ENCODE measurements around the gene IMMT.
"Not testable (repeated sequence)": the region's sequence is repeated elsewhere in the genome, so short reads cannot be mapped to it uniquely, and the experiment has no call there.

Gene IMMT

DNA sequence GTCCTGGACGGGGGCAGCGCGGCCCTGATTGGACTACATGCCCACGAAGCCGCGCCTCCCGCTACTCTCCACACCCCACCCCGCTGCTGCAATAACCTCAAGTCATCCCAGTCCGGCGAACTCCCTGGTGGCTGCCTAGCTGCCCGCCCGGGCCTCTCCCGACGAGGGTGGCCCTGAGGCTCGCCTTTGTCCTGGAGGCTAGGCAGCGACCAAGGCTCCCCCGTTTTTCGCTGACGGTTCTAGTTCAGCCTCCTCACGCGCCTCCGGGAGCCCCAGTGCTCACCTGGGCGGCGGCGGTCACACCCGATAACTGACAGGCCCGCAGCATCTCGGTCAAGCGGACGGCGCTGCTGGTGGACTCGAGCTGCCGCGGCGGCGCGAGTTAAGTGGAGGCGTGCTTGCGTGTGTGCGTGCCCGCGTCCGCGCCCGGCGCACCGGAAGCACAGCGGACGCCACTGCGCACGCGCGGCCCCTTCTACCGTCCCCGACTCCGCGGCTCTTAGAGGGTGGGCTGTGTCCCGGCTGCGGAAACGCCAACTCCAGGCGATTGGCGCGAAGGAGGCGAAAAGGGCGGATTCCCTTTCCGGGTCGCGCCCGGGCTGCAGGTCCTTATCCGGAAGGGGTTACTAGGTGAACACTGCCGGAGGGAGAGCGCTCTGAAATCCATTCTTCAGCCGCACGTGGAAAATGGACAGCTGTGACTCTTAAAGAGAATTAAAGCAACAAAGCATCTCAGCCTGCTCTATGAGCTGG lies at the start of gene IMMT:
Gene IMMT (minus strand): TSS at position 408 of the 753 bp plus-strand sequence. CDS start 80 bp downstream, at position 328.
- DNase-seq = peak; percentile 96

DNA sequence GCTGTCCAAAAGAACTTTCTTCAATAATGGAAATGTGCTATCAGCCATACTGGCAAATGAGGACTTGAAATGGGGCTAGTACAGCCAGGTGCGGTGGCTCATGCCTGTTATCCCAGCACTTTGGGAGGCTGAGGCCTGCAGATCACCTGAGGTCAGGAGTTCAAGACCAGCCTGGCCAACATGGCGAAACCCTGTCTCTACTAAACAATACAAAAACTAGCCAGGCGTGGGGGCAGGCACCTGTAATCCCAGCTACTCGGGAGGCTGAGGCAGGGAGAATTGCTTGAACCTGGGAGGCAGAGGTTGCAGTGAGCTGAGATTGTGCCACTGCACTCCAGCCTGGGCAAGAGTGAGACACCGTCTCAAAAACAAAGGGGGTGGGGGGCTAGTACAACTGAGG lies 49.5 kb upstream of the IMMT start:
- DNase-seq = not testable (repeated sequence)

DNA sequence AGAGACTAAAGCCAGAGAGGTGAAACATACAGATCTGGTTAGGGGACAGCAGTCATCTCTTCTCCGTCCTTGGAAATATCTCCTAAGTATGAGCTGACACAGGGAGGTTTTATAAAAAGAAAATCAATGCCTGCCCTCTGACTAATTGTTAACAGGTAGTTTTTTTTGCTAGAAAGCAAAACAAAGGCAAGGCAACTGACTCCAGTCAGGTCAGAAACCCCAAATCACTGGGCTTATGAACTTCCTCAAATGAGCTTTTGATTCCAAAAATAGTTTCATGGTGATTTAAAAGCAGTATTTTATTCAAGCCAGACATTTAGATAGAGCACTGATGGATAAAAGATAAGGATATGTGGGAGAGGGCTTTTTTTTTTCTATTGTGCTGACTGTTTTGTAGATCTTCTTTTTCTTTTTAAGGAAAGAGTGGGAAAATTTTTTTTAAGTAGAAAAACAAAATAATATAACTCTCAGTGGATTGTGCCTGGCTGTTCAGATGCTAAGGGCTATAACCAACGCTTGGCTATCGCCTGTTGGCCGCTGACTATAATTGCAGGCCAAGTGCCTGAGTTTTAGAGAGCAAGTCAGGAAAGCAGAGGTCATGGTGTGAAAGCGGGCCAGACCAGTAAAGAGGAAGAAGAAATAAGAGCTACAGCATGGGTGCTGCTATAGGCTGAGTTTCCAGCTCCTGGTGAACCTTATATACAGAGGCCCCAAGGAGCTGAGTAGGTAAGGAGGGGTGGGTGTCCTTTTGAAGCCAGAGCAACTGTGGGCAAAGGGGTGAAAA lies 48.9 kb upstream of the IMMT start:
- DNase-seq = peak; percentile 80

DNA sequence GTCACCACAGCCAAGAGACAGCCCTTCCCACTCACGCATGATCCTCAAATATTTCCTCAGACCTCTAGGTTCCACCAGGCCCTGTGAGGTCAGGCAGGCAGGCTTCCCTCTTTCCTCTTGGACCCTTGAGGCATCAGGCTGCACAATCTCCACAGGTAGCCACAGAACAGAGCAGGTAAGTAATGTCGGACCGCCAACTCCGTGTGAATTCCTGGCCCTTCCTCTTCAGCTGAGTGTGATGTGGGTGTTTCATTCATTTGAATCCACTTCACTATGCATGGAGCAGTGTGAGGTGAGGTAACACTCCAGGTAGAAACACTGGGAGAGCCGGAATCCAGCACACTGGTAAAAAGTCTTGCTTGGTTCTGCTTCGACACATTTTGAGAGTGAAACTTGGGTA lies 48.0 kb upstream of the IMMT start:
- no peak for DNase-seq

DNA sequence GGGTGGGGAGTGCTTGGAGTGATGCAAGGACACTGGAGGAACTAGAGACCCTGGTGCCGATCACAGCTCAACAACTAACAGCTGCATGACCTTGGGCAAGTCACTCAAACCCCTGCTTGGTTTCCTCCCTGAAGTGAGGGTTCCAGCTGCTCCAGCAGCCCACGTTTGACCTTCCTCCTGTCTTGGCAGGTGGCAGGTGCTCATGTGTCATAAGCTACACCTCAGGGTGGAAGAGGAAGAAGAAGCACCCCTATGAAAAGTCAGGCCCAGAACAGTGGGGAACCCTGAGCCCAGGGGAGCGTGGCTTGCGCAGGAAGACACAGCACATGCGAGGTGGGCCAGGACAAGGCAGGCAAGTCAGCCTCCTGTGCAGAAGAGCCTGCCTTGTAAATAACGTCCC lies 46.3 kb upstream of the IMMT start:
- DNase-seq = peak; percentile 78

DNA sequence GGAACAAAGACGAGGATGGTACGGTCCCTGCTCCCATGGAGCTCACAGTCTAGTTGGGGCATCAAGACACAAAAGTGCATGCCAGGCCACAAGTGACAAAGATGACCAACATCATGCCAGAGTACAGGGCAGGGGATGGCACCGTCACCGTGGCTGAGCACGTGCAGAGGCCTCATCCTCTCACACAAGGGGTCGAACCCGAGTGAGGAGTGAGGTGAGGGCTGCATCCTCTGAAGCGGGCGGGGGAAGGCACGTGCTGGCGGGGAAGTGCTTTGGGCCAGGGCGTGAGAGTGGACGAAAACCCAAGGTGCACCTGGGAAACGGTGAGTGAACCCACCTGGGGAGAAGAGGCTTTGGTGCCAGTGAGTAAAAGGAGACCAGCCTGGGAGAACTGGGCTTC lies 45.0 kb upstream of the IMMT start:
- DNase-seq = no peak

DNA sequence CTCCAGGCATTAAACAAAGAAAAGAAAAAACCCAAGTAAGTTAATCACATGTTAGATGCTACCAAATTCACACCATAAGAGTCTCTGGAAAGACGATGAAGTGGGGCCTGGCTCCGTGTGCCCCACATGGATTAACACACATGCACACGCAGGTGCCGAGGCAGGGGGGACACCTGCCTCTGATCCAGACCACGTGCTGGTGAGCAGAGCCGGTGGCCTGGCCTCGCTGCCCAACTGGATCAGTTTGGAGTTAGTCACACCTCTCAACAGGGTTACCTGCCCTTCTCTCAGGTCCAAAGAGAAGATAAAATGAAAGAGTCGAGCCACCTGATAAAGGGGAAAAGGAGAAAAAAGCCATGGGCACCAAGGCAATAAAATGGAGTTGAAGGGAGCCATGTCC lies 44.5 kb upstream of the IMMT start:
- DNase-seq = no peak

DNA sequence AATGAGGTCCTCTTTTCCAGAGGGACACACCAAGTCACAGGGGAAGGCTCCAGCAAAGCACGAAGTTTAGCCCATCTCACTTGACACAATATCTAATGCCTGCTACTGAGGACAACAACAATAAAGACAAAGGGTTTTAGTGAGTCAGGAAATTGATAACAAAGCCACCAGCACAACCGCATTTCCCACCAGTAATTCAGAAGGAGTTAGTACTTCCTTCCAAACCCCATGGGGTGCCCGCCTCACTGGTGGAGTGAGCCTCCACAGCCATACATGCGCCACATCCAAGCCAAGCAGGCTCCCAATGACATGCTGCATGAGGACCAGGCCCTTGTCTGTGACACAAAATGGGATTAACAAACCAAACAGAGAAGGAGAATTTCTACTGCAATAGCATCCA lies 44.1 kb upstream of the IMMT start:
- DNase-seq = no peak

DNA sequence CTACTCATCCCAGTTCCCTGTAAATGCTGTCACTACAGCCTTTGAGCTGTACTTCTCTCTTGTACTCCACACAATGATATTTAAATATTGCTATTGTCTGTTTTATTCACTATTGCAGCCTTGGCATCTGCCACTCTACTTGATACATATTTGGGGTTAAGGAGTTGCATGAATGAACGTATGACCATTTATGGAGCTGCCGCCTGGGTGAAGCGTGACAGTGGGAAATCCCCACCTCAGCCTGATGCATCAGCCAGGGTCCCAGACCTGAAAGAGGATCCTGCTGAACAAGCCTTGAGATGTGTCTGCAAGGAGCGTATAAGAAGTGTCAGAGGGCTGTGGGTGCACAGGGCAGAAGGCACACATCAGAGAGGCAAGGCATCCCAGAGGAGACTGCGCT lies 43.1 kb upstream of the IMMT start:
- no peak for DNase-seq

DNA sequence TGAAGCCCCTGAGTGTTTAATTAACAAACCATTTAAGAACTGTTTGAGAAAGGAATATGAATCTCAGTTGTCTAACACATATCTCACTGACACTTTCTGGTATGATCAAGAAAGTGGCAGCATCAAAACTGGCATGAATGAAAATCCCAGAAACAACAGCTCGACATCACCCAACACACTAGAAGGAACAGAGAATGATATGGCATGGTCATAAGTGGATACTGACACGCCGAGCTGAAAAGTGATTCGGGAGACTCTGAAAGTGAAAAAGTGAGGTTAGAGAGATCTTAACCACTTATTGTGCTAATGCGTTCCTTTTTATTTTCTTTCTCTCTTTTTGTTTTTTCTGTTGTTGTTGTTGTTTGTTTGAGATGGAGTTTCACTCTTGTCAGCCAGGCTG lies 41.9 kb upstream of the IMMT start:
- DNase-seq = no peak

DNA sequence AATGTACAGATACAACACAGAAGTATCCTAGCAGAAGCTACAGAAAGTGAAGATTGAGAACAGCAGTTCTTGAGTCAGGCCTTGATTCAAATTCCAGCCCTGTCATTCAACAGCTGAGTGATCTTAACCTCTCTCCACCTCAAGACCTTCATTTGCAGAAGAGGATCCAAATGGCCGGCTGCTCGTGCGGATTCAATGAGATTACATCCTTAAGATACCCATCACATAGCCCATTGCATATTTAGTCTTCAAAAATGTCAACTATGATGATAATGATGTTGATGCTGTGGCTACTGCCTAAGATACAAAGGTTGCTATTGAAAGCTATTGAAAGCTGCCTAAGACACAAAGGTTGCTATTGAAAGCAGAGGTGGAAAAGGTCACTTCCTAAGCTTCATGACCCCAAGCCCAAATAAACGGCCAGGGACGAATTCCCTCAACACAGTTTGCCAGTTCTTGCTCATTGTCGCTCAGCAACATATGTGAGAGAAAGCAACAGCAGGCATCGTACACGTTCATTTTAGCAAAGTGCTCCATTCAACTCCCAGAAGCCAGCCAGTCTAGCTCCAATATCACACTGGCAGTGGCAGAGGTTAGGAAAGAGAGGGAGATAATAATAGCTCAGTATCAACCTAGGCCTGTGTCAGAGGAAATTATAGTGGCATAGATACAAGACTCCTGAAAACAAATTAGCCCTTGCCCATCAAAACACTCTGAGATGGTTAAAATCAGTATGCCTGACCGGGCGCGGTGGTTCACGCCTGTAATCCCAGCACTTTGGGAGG lies 40.1 kb upstream of the IMMT start:
- DNase-seq = no peak

DNA sequence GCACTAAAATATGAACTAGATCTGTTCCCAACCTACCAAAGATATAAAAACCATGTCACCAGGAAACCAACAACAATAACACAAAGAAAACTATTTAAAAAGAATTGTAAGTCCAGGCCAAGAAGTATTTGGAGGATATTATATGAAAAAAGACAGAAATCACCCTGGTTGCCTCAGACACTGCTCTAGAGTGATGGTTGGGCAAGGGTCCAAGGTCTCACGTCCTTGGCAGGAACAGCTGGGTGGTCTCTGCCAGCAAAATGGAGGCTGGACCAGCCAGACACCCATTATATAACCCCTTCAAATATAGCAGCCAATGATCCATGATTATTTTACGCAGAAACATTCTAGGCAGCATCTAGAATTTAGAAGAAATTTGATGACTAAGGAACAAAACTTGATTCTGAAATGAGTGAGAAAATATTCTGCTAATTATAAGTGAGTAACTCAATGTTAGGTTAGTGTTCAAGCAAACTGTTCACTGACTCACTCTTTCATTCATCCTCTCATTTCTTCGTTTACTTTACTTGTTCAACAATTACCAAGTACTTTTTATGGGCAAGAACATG lies 39.4 kb upstream of the IMMT start:
- DNase-seq = no peak

DNA sequence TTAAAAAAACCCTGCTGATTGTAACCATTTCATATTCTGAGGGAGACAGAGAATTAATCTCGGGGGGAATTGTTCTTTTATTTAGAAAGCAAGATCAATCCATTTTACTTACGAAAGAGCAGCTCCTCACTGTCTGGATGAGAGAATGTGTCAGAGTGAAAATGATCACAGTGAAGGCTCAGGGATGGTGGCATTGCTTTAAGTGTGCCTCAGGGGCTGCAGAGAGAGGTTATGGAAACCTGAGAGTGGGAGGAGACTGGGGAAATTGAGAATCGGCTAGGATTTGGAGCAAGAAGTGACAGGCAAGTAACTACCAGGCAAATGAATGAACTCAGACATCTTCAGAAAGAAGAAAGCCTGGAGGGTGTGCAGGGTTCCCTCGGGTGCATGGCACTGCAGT lies 38.2 kb upstream of the IMMT start:
- no peak for DNase-seq

DNA sequence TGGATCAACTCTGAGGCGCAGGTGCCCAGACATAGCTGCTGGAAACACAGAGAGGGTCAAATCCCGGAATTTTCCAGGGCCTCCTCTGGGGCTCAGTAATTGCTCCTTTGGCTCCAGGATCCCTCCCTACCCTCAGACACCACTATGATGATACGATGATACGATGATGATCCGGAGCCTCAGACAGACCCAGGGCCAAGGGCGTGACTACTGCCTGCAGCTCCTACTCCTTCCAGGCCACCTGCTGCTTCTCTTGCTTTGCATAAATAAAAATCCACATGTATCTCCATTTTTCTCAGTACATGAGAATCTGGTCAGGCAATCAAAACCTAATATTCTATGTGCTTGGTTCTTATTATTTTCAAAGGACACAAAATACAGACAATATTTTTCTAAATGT lies 37.6 kb upstream of the IMMT start:
- DNase-seq = no peak

DNA sequence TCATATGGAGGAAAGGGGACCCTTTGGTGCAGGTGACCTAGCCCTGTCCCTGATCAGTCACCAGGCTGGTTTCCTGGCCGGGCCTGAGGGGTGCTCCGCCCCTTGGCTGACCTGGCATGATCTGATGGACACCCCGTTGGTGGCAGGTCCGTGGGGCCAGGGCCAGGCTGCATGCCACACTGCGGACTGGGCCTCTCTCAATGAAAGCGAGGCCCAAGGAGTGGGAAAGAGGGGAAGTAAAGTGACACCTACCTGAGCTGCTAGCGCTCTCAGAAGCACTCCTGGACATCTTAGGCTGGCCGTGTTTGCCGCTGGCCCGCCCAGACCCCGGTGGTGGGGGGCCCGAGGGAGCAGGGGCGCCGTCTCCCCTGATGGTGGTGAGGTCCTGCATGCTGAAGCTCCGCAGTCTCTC lies 37.1 kb upstream of the IMMT start:
- DNase-seq = no peak

DNA sequence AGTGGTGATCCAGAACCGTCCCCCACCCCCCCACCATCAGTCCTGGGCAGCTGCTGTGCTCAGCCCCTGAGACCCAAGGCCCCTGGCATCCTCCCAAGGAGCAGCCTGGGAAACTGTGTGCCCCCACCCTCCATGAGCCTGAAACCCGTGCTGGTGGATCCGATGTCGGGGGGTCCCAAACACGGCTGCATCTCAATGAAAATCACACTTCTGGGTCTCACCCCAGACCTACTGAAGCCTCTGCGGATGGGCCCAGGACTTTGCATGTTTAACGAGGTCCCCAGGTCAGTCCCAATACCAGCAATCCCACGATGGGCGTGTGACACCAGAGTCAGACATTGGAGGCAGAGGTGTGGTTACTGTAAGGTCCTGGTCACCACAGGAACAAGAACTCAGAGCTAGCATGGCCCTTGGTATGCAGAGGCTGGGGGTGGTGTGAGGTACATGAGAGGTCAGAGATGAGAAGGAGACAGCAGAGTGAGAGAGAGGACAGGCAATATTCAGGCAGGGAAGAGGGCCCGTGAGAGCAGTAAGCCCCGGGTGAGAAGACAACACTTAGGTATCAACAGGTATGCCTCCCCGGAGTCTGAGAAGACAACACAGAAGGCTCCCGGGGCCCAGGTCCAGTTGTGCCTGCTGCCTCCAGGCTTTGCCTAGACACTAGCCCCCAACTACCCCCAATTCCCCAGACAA lies 36.6 kb upstream of the IMMT start:
- no peak for DNase-seq

DNA sequence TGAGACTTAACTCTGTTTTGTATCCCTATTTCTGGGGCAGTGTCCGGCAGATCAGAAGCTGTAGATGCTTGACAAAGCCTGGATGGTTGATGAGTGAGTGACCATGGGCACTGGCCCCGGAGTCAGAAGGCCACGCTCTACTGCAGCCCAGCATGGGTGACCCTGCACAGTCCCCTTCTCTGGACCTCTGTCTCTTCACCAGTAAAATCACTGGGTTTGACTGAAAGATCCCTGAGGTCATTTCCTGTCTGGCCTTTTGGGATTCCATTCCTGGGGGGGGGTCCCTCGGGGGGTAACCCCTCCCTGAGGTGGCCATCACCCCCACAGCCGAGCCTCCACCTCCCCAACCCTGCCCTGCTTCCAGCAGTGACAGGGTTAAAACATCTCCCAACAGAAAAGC lies 35.7 kb upstream of the IMMT start:
- no peak for DNase-seq

DNA sequence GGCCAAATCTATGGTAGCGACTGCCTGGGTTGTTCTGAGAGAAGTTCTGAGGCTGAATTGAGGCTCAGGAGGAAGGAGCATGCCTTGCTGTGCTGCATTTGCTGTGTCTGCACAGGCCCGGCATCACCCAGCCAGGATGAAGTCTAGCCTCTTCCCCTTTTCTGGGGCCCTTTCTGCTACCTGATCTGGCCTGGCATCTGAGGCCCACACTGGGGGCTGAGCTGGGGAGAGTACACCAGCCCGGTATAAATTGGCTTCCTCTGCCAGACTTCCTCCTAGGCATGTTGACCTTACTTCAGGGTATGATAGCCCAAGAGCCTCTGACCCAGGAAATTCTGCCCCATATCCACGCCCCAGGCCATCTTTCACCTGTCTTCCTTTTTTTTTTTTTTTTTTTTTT lies 34.0 kb upstream of the IMMT start:
- peak; percentile 63 for DNase-seq

DNA sequence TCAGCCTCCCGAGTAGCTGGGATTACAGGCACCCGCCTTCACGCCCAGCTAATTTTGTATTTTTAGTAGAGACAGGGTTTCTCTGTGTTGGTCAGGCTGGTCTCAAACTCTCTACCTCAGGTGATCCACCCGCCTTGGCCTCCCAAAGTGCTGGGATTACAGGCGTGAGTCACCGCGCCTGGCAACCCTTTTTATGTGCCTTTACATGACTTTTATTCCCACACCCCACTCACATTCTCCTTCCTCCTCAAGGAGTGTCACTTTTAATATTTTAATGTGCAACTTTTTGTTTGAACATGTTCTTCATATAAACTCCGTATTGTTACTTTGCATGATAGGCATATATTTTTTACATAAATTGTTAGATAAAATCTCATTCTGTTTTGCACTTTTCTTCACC lies 33.3 kb upstream of the IMMT start:
- not testable (repeated sequence) for DNase-seq

DNA sequence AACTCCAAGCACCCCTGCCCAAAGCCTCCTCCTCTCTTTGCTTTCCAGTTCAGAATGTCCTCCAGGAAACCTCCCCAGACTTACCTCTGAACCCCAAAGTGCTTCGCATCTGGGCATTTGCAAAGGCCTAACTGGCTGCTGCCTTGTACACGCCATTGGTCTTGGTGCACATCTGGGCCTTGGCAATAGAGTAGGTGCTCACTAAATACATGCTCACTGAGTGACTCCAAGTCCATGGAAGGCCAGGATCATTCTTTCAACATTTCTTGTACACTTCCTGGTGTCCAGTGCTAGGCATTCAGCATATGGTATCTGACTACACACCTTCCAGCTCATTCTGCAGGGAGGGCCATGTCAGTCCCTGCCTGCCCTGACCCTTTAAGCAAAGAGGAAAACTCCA lies 32.4 kb upstream of the IMMT start:
- no peak for DNase-seq

DNA sequence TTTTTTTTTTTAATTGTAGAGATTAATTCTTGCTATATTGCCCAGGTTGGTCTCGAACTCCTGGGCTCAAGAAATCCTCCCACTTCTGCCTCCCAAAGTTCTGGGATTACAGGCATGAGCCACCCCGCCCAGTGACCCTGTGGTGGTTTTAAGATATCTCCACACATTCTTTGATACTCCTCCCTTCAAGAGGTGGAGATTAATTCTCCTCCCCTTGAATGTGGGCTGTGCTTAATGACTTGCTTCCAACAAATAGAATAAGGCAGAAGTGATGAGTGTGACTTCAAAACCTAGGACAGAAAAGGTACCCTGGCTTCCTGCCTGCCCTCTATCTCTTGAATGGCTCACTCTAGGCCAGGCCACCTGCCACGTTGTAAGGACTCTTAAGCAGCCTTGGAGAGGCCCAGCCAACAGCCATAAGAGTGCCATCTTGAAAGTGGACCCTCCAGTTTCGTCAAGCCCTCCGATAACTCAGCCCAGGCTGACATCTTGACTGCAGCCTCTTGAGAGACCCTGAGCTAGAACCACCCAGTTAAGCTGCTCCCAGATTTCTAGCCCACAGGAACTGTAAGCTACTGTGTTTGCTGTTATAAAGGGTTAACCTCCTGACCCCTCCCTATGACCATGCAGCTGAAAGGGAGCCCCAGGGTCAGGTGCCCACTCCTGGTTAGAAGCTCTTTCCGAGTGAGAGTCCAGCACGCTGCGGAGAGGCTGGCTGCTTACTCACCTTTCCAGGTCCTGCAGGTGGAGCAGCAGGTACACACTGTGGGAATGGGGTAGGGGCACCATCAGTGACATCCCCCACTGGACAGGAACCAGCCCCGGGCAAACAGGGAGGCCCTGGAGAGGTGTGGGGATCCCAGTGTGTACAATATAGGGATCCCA lies 31.6 kb upstream of the IMMT start:
- no peak for DNase-seq

DNA sequence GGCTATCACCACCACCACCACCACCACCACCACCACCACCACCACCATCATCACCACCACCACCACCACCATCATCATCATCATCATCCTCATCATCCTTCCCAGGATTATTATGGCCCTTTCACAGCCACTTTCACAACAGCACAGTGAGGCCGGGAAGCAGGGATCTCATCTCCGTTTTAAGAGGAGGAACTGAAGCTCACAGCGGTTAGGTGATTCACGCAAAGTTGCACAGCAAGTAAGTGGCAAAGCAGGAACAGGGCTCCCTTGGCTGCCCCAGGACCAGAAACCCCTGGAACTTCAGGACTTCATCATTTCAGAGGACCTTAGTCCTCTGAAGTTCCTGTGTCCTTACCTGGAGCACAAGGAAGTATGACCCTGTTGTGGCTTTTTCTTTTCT lies 30.8 kb upstream of the IMMT start:
- DNase-seq = no peak

Data from RPMI8226 (cell line).